Suprapubic skin (tissue), 4 donors: ENCODE data around the gene SLC34A3.

Experiments
- CTCF ChIP-seq, 2 donors: fragments of 200-600 bp in 1 of 2; fragments of 450-650 bp in 1 of 2; sonication (generic) in 1 of 2; IDR thresholded peaks; one replicate each; pipeline ENCODE4 v1.5.1; 2016 to 2019; ENCODE audit warnings: antibody characterized with exemption in 2 of 2, mild to moderate bottlenecking in 1 of 2, moderate library complexity in 1 of 2
- EP300 ChIP-seq: sonication (generic); formaldehyde crosslinking; IDR thresholded peaks from one replicate; pipeline ENCODE4 v1.6.1; 2017; ENCODE audit warnings: antibody characterized with exemption
- POLR2A ChIP-seq, 2 donors: fragments of 450-650 bp; IDR thresholded peaks; one replicate each; pipeline ENCODE4 v1.6.1; 2017; ENCODE audit warnings: antibody characterized with exemption in 2 of 2, mild to moderate bottlenecking in 2 of 2, moderate library complexity in 2 of 2
- POLR2AphosphoS5 ChIP-seq, 3 donors: sonication (generic); formaldehyde crosslinking; IDR thresholded peaks; one replicate each; pipeline ENCODE4 v1.6.1; 2017; ENCODE audit warnings: antibody characterized with exemption in 3 of 3

GRCh38 chr9:137231372-137232039, 805 bp downstream of the SLC34A3 start:
- TF ChIP-seq POLR2AphosphoS5 (IDR thresholded peaks at IDR 0.05) (no peak), CTCF (IDR thresholded peaks at IDR 0.05) (no peak), POLR2A (IDR thresholded peaks at IDR 0.05) (no peak), EP300 (no peak)
